Thyroid gland (tissue), 4 donors: ENCODE measurements around the gene LAMP2.

ENCODE experiments used
- POLR2A ChIP-seq, 2 donors: fragments of 450-650 bp; IDR thresholded peaks; one replicate each; pipeline ENCODE4 v1.6.1; 2017; ENCODE audit warnings: antibody characterized with exemption in 2 of 2, mild to moderate bottlenecking in 2 of 2, moderate library complexity in 1 of 2
- TF ChIP-seq, protein P1 (sequence below), 6 experiments: fragments of 200-600 bp in 3 of 6; fragments of 450-650 bp in 3 of 6; sonication (generic) in 3 of 6; IDR thresholded peaks; one replicate each; pipeline ENCODE4 v1.5.1; 2016 to 2019; ENCODE audit warnings: antibody characterized with exemption in 6 of 6, mild to moderate bottlenecking in 2 of 6, inconsistent platforms in 1 of 6, moderate library complexity in 1 of 6

GRCh38 chrX:120408168-120408567, 60.9 kb downstream of the LAMP2 start:
- TF ChIP-seq, protein P1, sequence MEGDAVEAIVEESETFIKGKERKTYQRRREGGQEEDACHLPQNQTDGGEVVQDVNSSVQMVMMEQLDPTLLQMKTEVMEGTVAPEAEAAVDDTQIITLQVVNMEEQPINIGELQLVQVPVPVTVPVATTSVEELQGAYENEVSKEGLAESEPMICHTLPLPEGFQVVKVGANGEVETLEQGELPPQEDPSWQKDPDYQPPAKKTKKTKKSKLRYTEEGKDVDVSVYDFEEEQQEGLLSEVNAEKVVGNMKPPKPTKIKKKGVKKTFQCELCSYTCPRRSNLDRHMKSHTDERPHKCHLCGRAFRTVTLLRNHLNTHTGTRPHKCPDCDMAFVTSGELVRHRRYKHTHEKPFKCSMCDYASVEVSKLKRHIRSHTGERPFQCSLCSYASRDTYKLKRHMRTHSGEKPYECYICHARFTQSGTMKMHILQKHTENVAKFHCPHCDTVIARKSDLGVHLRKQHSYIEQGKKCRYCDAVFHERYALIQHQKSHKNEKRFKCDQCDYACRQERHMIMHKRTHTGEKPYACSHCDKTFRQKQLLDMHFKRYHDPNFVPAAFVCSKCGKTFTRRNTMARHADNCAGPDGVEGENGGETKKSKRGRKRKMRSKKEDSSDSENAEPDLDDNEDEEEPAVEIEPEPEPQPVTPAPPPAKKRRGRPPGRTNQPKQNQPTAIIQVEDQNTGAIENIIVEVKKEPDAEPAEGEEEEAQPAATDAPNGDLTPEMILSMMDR (IDR thresholded peaks at IDR 0.05), result no peak
- no peak for TF ChIP-seq POLR2A (IDR thresholded peaks at IDR 0.05)
